Mesendoderm (in vitro differentiated cells): ENCODE measurements around the gene KLHDC2.
"Not testable (repeated sequence)": the region's sequence is repeated elsewhere in the genome, so short reads cannot be mapped to it uniquely, and the experiment has no call there.

Source experiments
- DNase-seq: peaks from one replicate; pipeline ENCODE4 v3.0.0; 2013
- H2AK5ac ChIP-seq: 2 replicates; pipeline ENCODE4 v1.6.1; 2013; ENCODE audit warnings: low read length, inconsistent platforms
- H2BK120ac ChIP-seq: 2 replicates; pipeline ENCODE4 v1.6.1; 2013; ENCODE audit warnings: low read depth, mild to moderate bottlenecking, low read length, moderate library complexity, mixed read lengths
- H2BK15ac ChIP-seq: replicated peaks from 2 replicates; pipeline ENCODE4 v1.6.1; 2013; ENCODE audit warnings: low read depth, mild to moderate bottlenecking, moderate library complexity
- H2BK5ac ChIP-seq: 2 replicates; pipeline ENCODE4 v1.6.1; 2013; ENCODE audit warnings: low read length, inconsistent platforms
- H3K18ac ChIP-seq: 2 replicates; pipeline ENCODE4 v1.6.1; 2013; ENCODE audit warnings: mild to moderate bottlenecking, low read length, mixed read lengths
- H3K23ac ChIP-seq: one replicate; pipeline ENCODE4 v1.6.1; 2013; ENCODE audit warnings: low read length
- H3K27ac ChIP-seq: 2 replicates; pipeline ENCODE4 v1.5.1; 2013; ENCODE audit warnings: low read depth, mild to moderate bottlenecking, inconsistent platforms, low read length, moderate library complexity
- H3K27me3 ChIP-seq: 2 replicates; pipeline ENCODE4 v1.6.1; 2013; ENCODE audit warnings: low read length, control low read depth, mild to moderate bottlenecking, inconsistent platforms; ENCODE audit not compliant: insufficient read depth, poor library complexity
- H3K36me3 ChIP-seq: 2 replicates; pipeline ENCODE4 v1.6.1; 2013; ENCODE audit warnings: low read length, inconsistent platforms; ENCODE audit not compliant: control insufficient read depth, insufficient read depth
- H3K4ac ChIP-seq: one replicate; pipeline ENCODE4 v1.6.1; 2013; ENCODE audit warnings: low read depth, mild to moderate bottlenecking, low read length, moderate library complexity
- H3K4me1 ChIP-seq: 2 replicates; pipeline ENCODE4 v1.6.1; 2013; ENCODE audit warnings: low read depth, low read length, inconsistent platforms; ENCODE audit not compliant: control insufficient read depth
- H3K4me2 ChIP-seq: 2 replicates; pipeline ENCODE4 v1.6.1; 2013; ENCODE audit warnings: low read length
- H3K4me3 ChIP-seq: 2 replicates; pipeline ENCODE4 v1.5.1; 2013; ENCODE audit warnings: mild to moderate bottlenecking, low read length
- H3K56ac ChIP-seq: one replicate; pipeline ENCODE4 v1.6.1; 2013; ENCODE audit warnings: low read length
- H3K79me1 ChIP-seq: 2 replicates; pipeline ENCODE4 v1.6.1; 2013; ENCODE audit warnings: low read length, inconsistent platforms
- H3K79me2 ChIP-seq: 2 replicates; pipeline ENCODE4 v1.6.1; 2013; ENCODE audit warnings: mild to moderate bottlenecking, low read length; ENCODE audit not compliant: control insufficient read depth, insufficient read depth
- H3K9ac ChIP-seq: 2 replicates; pipeline ENCODE4 v1.6.1; 2013; ENCODE audit warnings: low read length, inconsistent platforms
- H4K5ac ChIP-seq: one replicate; pipeline ENCODE4 v1.6.1; 2013; ENCODE audit warnings: low read length
- H4K8ac ChIP-seq: one replicate; pipeline ENCODE4 v1.6.1; 2013; ENCODE audit warnings: low read depth, mild to moderate bottlenecking, control low read depth, low read length, moderate library complexity
- WGBS: extraction: QIAGEN DNeasy Blood & Tissue Kit; methylation state at CpG from one replicate; pipeline ENCODE4 v1.1.7; 2013; ENCODE audit warnings: low lambda C conversion rate, missing lambda C conversion rate; ENCODE audit not compliant: insufficient coverage; ENCODE audit errors: extremely low coverage; 5-methylcytosine and 5-hydroxymethylcytosine counted together

The KLHDC2 gene

GRCh38 chr14:49781040-49781439 lies 13.1 kb downstream of the KLHDC2 start:
- not testable (repeated sequence) for H4K8ac ChIP-seq, H3K4me3 ChIP-seq, H3K27ac ChIP-seq, DNase-seq, H2AK5ac ChIP-seq, H3K9ac ChIP-seq, H3K27me3 ChIP-seq, H2BK120ac ChIP-seq, H4K5ac ChIP-seq, H3K79me2 ChIP-seq, H2BK5ac ChIP-seq, H3K18ac ChIP-seq, H2BK15ac ChIP-seq, H3K4me1 ChIP-seq, H3K23ac ChIP-seq, H3K79me1 ChIP-seq, H3K36me3 ChIP-seq, H3K4me2 ChIP-seq, H3K56ac ChIP-seq, H3K4ac ChIP-seq
- no CpG with 5 or more reads among the region's 7 CpGs for WGBS

GRCh38 chr14:49783394-49784014 lies 15.6 kb downstream of the KLHDC2 start:
- DNase-seq: no peak
- H3K9ac ChIP-seq: no peak overlapping the region
- H3K27me3 ChIP-seq: no peaks in the 10 kb centered on the region
- H2AK5ac ChIP-seq: no peak overlapping the region
- no CpG with 5 or more reads among the region's 3 CpGs for WGBS
- no peak overlapping the region for H2BK5ac ChIP-seq
- H3K18ac ChIP-seq: no peak overlapping the region
- no peaks in the 10 kb centered on the region for H3K79me1 ChIP-seq
- no peak overlapping the region for H4K5ac ChIP-seq
- H3K27ac ChIP-seq: no peak overlapping the region
- H2BK15ac ChIP-seq: no peak overlapping the region
- H3K4me1 ChIP-seq: no peaks in the 10 kb centered on the region
- H3K23ac ChIP-seq: no peak overlapping the region
- no peak overlapping the region for H4K8ac ChIP-seq
- no peak overlapping the region for H3K4me2 ChIP-seq
- no peak overlapping the region for H3K4me3 ChIP-seq
- H3K79me2 ChIP-seq: no peaks in the 10 kb centered on the region
- H3K4ac ChIP-seq: no peak overlapping the region
- H2BK120ac ChIP-seq: no peak overlapping the region
- peaks cover 5% of the 10 kb centered on the region for H3K36me3 ChIP-seq
- no peak overlapping the region for H3K56ac ChIP-seq

- H3K18ac ChIP-seq: no peak overlapping the region
- H3K79me1 ChIP-seq: no peaks in the 10 kb centered on the region
- no CpG with 5 or more reads among the region's 2 CpGs for WGBS
- DNase-seq: no peak
- H2BK15ac ChIP-seq: no peak overlapping the region
- no peak overlapping the region for H2AK5ac ChIP-seq
- no peak overlapping the region for H3K9ac ChIP-seq
- no peaks in the 10 kb centered on the region for H3K79me2 ChIP-seq
- no peak overlapping the region for H3K4ac ChIP-seq
- H3K4me3 ChIP-seq: no peak overlapping the region
- no peak overlapping the region for H3K27ac ChIP-seq
- H2BK120ac ChIP-seq: no peak overlapping the region
- H4K8ac ChIP-seq: no peak overlapping the region
- no peaks in the 10 kb centered on the region for H3K4me1 ChIP-seq
- H3K56ac ChIP-seq: no peak overlapping the region
- H3K36me3 ChIP-seq: peaks cover 5% of the 10 kb centered on the region
- no peak overlapping the region for H4K5ac ChIP-seq
- no peaks in the 10 kb centered on the region for H3K27me3 ChIP-seq
- H2BK5ac ChIP-seq: no peak overlapping the region
- H3K4me2 ChIP-seq: no peak overlapping the region
- H3K23ac ChIP-seq: no peak overlapping the region
Measured at GRCh38 chr14:49786315-49786714, 18.4 kb downstream of the KLHDC2 start.

- H2AK5ac ChIP-seq: no peak overlapping the region
- no peak overlapping the region for H4K8ac ChIP-seq
- H2BK120ac ChIP-seq: no peak overlapping the region
- H2BK15ac ChIP-seq: no peak overlapping the region
- no peak overlapping the region for H3K27ac ChIP-seq
- DNase-seq: no peak
- no peaks in the 10 kb centered on the region for H3K79me1 ChIP-seq
- no peak overlapping the region for H3K18ac ChIP-seq
- no peak overlapping the region for H3K23ac ChIP-seq
- no peak overlapping the region for H3K9ac ChIP-seq
- H3K79me2 ChIP-seq: no peaks in the 10 kb centered on the region
- H3K4me2 ChIP-seq: no peak overlapping the region
- H3K27me3 ChIP-seq: no peaks in the 10 kb centered on the region
- H3K56ac ChIP-seq: no peak overlapping the region
- no peaks in the 10 kb centered on the region for H3K4me1 ChIP-seq
- no CpG with 5 or more reads among the region's 1 CpG for WGBS
- no peak overlapping the region for H3K4ac ChIP-seq
- H3K36me3 ChIP-seq: peaks cover 2% of the 10 kb centered on the region
- H2BK5ac ChIP-seq: no peak overlapping the region
- no peak overlapping the region for H3K4me3 ChIP-seq
- H4K5ac ChIP-seq: no peak overlapping the region
Measured at GRCh38 chr14:49792618-49793017, 24.7 kb downstream of the KLHDC2 start.

- H3K27ac ChIP-seq: no peak overlapping the region
- H3K79me2 ChIP-seq: no peaks in the 10 kb centered on the region
- H2AK5ac ChIP-seq: no peak overlapping the region
- peaks cover 1% of the 10 kb centered on the region for H3K79me1 ChIP-seq
- no peak overlapping the region for H3K9ac ChIP-seq
- peaks cover 6% of the 10 kb centered on the region for H3K36me3 ChIP-seq
- no CpG with 5 or more reads among the region's 2 CpGs for WGBS
- H3K56ac ChIP-seq: no peak overlapping the region
- H3K27me3 ChIP-seq: no peaks in the 10 kb centered on the region
- H4K8ac ChIP-seq: no peak overlapping the region
- H3K4me2 ChIP-seq: no peak overlapping the region
- H3K23ac ChIP-seq: no peak overlapping the region
- no peak for DNase-seq
- no peak overlapping the region for H3K4ac ChIP-seq
- H2BK15ac ChIP-seq: no peak overlapping the region
- no peak overlapping the region for H2BK120ac ChIP-seq
- no peak overlapping the region for H4K5ac ChIP-seq
- no peak overlapping the region for H3K4me3 ChIP-seq
- no peak overlapping the region for H3K18ac ChIP-seq
- no peaks in the 10 kb centered on the region for H3K4me1 ChIP-seq
- H2BK5ac ChIP-seq: no peak overlapping the region
Measured at GRCh38 chr14:49796025-49796424, 28.1 kb downstream of the KLHDC2 start.

GRCh38 chr14:49808780-49809179 lies 40.8 kb downstream of the KLHDC2 start:
- Histone ChIP-seq H3K4me3 (no peak overlapping the region), H2AK5ac (no peak overlapping the region), H3K18ac (no peak overlapping the region), H3K23ac (no peak overlapping the region), H3K36me3 (no peaks in the 10 kb centered on the region), H3K27me3 (no peaks in the 10 kb centered on the region), H3K4ac (no peak overlapping the region), H3K27ac (no peak overlapping the region), H2BK5ac (no peak overlapping the region), H4K5ac (no peak overlapping the region), H2BK120ac (no peak overlapping the region), H2BK15ac (no peak overlapping the region), H3K4me2 (no peak overlapping the region), H4K8ac (no peak overlapping the region), H3K4me1 (no peaks in the 10 kb centered on the region), H3K56ac (no peak overlapping the region), H3K79me1 (no peaks in the 10 kb centered on the region), H3K79me2 (no peaks in the 10 kb centered on the region), H3K9ac (no peak overlapping the region)
- no CpG with 5 or more reads among the region's 1 CpG for WGBS
- no peak for DNase-seq
